HG03558 (cell line): Measurements from ENCODE around the gene TPTE.
"Not testable (repeated sequence)": the region's sequence is repeated elsewhere in the genome, so short reads cannot be mapped to it uniquely, and the experiment has no call there.

Experiments used
- ATAC-seq: cut with Tn5 transposase; IDR thresholded peaks from one replicate; pipeline ENCODE4 v1.9.1; 2021; ENCODE audit warnings: moderate number of reproducible peaks; ENCODE audit not compliant: unreplicated experiment; ENCODE audit errors: extremely low read depth

The TPTE gene

GRCh38 chr21:10521091-10521598 is at the start of gene TPTE:
Gene TPTE, plus strand, starts transcription at chr21:10521583. Its CDS starts 17,141 bp downstream, at chr21:10538724.
- no peak for ATAC-seq

GRCh38 chr21:10471999-10472398 is 49.4 kb upstream of the TPTE start:
- not testable (repeated sequence) for ATAC-seq

- not testable (repeated sequence) for ATAC-seq
These were observed 43.6 kb upstream of the TPTE start for GRCh38 chr21:10477794-10478193.

- not testable (repeated sequence) for ATAC-seq
These were observed 41.5 kb upstream of the TPTE start for GRCh38 chr21:10479875-10480274.

GRCh38 chr21:10484864-10485263 is 36.5 kb upstream of the TPTE start:
- ATAC-seq = not testable (repeated sequence)

- ATAC-seq = not testable (repeated sequence)
These were observed 30.9 kb upstream of the TPTE start for GRCh38 chr21:10490453-10490852.

- ATAC-seq = no peak
These were observed 10.3 kb upstream of the TPTE start for GRCh38 chr21:10511116-10511515.

- ATAC-seq = not testable (repeated sequence)
These were observed 4.5 kb upstream of the TPTE start for GRCh38 chr21:10516889-10517288.

GRCh38 chr21:10517904-10518303 is 3.5 kb upstream of the TPTE start:
- ATAC-seq = not testable (repeated sequence)

GRCh38 chr21:10521835-10522500 is 585 bp downstream of the TPTE start:
- ATAC-seq = not testable (repeated sequence)

- ATAC-seq = no peak
These were observed 18.6 kb downstream of the TPTE start for GRCh38 chr21:10539956-10540355.

- not testable (repeated sequence) for ATAC-seq
These were observed 23.0 kb downstream of the TPTE start for GRCh38 chr21:10544376-10544775.

- not testable (repeated sequence) for ATAC-seq
These were observed 26.5 kb downstream of the TPTE start for GRCh38 chr21:10547868-10548267.

GRCh38 chr21:10548331-10548954 is 27.1 kb downstream of the TPTE start:
- ATAC-seq = not testable (repeated sequence)

GRCh38 chr21:10570803-10571202 is 49.4 kb downstream of the TPTE start:
- ATAC-seq = not testable (repeated sequence)

- ATAC-seq = not testable (repeated sequence)
These were observed 53.3 kb downstream of the TPTE start for GRCh38 chr21:10574531-10575310.

- no peak for ATAC-seq
These were observed 53.9 kb downstream of the TPTE start for GRCh38 chr21:10575311-10575667.

GRCh38 chr21:10578910-10579309 is 57.5 kb downstream of the TPTE start:
- not testable (repeated sequence) for ATAC-seq

- not testable (repeated sequence) for ATAC-seq
These were observed 67.7 kb downstream of the TPTE start for GRCh38 chr21:10589115-10589514.

GRCh38 chr21:10607074-10607473 is 85.7 kb downstream of the TPTE start:
- ATAC-seq = not testable (repeated sequence)

GRCh38 chr21:10614285-10614684 is 92.9 kb downstream of the TPTE start:
- ATAC-seq = not testable (repeated sequence)
